GM10266 (cell line): Measurements from ENCODE around the gene MRPS27.
A peak's percentile ranks its signal among the peaks of the same experiment; 100 is the strongest.

Experiments used
- DNase-seq: peaks from one replicate; pipeline ENCODE4 v3.0.0; 2012; ENCODE audit errors: extremely low spot score
- TF ChIP-seq, protein P1 (sequence below): IDR thresholded peaks from 2 replicates; pipeline ENCODE4 v1.5.1; 2012; ENCODE audit warnings: mild to moderate bottlenecking, low read depth; ENCODE audit not compliant: control insufficient read depth, insufficient read depth; ENCODE audit errors: missing control alignments

The MRPS27 gene

DNA sequence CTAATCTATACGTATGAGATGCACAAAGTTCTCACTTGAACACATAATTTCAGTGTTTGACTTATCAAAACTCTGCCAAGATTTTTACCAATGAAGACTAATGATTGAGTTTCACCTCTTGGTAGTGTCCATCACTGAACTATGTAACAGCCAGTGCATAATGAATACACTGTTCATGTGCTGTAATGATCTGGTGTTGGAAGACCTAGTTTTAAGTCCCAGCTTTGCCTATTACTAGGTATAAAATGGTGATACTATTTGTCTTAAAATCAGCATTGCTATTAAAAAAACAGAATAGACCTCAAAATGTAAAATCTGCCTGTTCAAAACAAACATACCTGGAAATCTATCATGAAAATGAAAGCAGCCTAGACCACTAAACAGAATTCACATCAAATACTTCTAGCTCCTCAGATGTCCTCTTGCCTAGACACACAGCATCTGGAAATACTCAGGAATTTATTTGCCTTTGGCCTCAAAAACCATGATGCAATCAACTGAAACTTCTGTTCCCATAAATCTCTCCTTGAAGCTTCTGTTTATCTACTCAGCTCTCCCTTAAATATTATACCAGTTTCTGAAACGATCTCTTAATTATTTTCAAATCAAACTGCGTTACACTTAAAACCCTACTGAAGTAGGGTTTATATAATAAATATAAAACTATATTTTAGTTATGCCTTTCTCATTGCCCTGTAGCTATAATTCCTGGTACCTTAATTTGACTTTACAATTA, 38.1 kb downstream of the MRPS27 start:
- TF ChIP-seq, protein P1, sequence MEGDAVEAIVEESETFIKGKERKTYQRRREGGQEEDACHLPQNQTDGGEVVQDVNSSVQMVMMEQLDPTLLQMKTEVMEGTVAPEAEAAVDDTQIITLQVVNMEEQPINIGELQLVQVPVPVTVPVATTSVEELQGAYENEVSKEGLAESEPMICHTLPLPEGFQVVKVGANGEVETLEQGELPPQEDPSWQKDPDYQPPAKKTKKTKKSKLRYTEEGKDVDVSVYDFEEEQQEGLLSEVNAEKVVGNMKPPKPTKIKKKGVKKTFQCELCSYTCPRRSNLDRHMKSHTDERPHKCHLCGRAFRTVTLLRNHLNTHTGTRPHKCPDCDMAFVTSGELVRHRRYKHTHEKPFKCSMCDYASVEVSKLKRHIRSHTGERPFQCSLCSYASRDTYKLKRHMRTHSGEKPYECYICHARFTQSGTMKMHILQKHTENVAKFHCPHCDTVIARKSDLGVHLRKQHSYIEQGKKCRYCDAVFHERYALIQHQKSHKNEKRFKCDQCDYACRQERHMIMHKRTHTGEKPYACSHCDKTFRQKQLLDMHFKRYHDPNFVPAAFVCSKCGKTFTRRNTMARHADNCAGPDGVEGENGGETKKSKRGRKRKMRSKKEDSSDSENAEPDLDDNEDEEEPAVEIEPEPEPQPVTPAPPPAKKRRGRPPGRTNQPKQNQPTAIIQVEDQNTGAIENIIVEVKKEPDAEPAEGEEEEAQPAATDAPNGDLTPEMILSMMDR = no peak
- DNase-seq = no peak

DNA sequence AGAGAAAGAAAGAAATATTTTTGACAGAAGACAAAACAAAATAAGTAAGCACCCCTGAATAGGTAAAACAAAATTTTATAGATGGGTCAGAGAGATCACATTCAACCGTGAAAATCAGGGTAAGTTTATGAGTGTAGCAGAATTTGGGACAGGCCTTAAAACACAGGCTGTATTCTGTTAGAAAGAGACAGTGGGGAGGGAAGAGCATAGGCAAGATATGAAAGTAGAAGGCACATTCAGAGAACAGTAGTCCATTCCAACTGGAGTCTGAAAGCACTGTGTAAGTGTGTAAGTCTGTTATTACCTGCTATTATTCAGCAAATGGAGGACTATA, 38.6 kb downstream of the MRPS27 start:
- no peak for DNase-seq
- TF ChIP-seq, protein P1 = no peak

DNA sequence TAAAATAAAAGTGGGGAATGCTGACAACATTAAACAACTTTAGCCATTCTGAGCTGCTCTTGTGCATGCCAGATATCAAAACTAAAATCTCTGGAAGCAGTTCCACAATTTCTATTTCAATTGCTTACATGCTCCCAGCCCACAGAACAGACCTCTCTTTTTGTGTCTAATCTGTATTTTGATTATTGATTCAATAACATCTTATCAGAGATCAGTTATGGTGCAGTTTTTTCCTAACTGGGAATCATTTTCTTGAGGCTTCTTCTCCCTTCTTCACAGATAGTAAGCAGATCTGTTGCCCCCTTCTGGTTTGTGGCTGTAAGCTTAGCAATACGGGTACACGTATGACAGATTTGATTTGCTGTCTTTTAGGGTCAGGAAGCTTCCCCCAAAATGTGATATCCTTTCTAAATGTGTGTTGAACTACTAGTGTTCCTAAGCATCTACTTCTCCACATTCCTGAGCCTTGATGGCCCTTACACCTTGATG, 39.4 kb downstream of the MRPS27 start:
- TF ChIP-seq, protein P1 = peak; percentile 31
- DNase-seq = no peak

DNA sequence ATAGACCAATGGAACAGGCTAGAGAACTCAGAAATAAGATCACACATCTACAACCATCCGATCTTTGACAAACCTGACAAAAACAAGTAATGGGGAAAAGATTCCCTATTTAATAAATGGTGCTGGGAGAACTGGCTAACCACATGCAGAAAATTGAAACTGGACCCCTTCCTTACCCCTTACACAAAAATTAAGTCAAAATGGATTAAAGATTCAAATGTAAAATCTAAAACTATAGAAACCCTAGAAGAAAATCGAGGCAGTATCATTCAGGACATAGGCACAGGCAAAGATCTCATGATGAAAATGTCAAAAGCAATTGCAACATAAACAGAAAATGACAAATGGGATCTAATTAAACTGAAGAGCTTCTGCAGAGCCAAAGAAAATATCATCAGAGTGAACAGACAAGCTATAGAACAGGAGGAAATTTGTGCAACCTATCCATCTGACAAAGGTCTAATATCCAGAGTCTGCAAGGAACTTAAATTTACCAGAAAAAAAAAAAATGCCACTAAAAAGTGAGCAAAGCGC, 43.8 kb downstream of the MRPS27 start:
- TF ChIP-seq, protein P1 = no peak
- DNase-seq = no peak

DNA sequence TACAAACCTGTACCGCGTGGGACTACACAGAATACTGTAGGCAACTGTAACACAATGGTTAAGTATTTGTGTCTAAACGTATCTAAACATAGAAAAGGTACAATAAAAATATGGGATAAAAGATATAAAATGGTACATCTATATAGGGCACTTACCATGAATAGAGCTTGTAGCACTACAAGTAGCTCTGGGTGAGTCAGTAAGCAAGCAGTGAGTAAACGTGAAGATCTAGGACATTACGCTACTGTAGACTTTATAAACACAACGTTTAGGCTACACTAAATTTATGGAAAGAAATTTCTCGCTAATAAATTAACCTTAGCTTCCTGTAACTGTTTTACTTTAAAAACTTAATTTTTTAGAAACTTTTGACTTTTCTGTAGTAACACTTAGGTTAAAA, 46.5 kb downstream of the MRPS27 start:
- no peak for DNase-seq
- TF ChIP-seq, protein P1 = no peak

DNA sequence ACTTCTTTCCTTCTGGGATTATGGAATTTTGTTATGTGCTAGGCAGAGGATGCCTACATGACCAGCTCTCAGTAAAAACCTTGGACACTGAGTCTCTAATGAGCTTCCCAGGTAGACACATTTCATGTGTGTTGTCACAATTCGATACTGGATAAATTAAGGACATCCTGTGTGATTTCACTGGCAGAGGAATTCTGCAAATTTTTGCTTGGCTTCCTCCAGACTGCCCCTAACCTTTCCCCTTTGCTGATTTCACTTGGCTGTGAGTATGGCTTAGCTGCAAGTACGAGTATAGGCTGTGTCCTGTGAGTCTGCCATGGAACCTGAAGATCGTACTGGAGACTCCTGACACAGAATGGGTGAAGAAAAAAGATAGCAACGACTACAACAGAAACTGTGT, 47.6 kb downstream of the MRPS27 start:
- no peak for DNase-seq

DNA sequence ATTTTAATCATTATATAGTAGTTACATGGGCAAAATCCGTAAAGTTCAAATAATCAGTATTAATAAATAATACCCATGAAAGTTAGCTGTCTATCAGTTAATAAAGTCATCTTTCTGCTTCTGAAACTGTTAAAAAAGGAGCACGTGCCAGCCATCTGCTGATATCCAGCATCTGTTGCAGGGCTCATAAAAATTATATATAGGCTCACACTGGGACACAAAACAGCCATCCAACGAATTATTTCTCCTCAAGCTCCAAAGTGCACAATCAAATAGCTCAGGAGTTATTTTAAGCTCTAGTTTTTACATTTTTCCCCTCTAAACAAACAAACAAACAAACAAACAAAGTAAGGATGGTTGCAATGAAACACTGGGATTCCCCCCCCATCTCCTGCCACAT, 48.3 kb downstream of the MRPS27 start:
- DNase-seq = no peak
- TF ChIP-seq, protein P1 = no peak

More for the DNA sequence above, 47.6 kb downstream of the MRPS27 start:
- TF ChIP-seq, protein P1 = no peak
